Endodermal cell (in vitro differentiated cells): ENCODE results near the gene SMIM5. TPM values are rescaled to one million over a fixed set of nuclear protein-coding genes. Genes with fewer than 3 reads are reported as not detected.
A peak's percentile ranks its signal among the peaks of the same experiment; 100 is the strongest.
"Not testable (repeated sequence)": the region's sequence is repeated elsewhere in the genome, so short reads cannot be mapped to it uniquely, and the experiment has no call there.

Experiments
- DNase-seq: peaks from one replicate; pipeline ENCODE4 v3.0.0-alpha.2; 2017
- H3K27ac ChIP-seq: 2 replicates; pipeline ENCODE4 v1.5.1; 2013; ENCODE audit warnings: mild to moderate bottlenecking, low read depth, low read length, moderate library complexity
- H3K27me3 ChIP-seq: 2 replicates; pipeline ENCODE4 v1.6.1; 2013; ENCODE audit warnings: mild to moderate bottlenecking, low read length, moderate library complexity; ENCODE audit not compliant: insufficient read depth, control insufficient read depth, poor library complexity, severe bottlenecking
- H3K36me3 ChIP-seq: 2 replicates; pipeline ENCODE4 v1.7.0; 2013; ENCODE audit warnings: mild to moderate bottlenecking, low read length, moderate library complexity; ENCODE audit not compliant: control insufficient read depth, insufficient read depth
- H3K4me1 ChIP-seq: one replicate; pipeline ENCODE4 v1.7.0; 2013; ENCODE audit warnings: low read length; ENCODE audit not compliant: control insufficient read depth, insufficient read depth
- H3K4me3 ChIP-seq: 2 replicates; pipeline ENCODE4 v1.5.1; 2013; ENCODE audit warnings: mild to moderate bottlenecking, low read length, moderate library complexity
- H3K9ac ChIP-seq: 2 replicates; pipeline ENCODE4 v1.6.1; 2013; ENCODE audit warnings: mild to moderate bottlenecking, low read length, moderate library complexity; ENCODE audit not compliant: poor library complexity, severe bottlenecking; ENCODE audit errors: extremely low read depth
- H3K9me3 ChIP-seq: 2 replicates; pipeline ENCODE4 v1.6.1; 2013; ENCODE audit warnings: mild to moderate bottlenecking, low read length, moderate library complexity; ENCODE audit not compliant: control insufficient read depth
- H3K27ac Mint-ChIP-seq: 2 replicates; pipeline ENCODE4 v1.8.0; 2020; ENCODE audit warnings: mixed read lengths
- H3K27me3 Mint-ChIP-seq: 2 replicates; pipeline ENCODE4 v1.8.0; 2021; ENCODE audit warnings: mild to moderate bottlenecking, mixed read lengths; ENCODE audit not compliant: insufficient read depth
- H3K36me3 Mint-ChIP-seq: 2 replicates; pipeline ENCODE4 v1.8.0; 2020; ENCODE audit warnings: low read depth, mixed read lengths
- H3K4me1 Mint-ChIP-seq: 2 replicates; pipeline ENCODE4 v1.8.0; 2020; ENCODE audit warnings: mixed read lengths
- H3K4me3 Mint-ChIP-seq: 2 replicates; pipeline ENCODE4 v1.8.0; 2020; ENCODE audit warnings: mild to moderate bottlenecking, moderate library complexity, mixed read lengths
- H3K9me3 Mint-ChIP-seq: 2 replicates; pipeline ENCODE4 v1.8.0; 2020; ENCODE audit warnings: mild to moderate bottlenecking, mixed read lengths
- WGBS, 2 experiments: methylation state at CpG; one replicate each; pipeline versions ENCODE4 v1.1.5 to v1.1.7; 2013; ENCODE audit warnings: missing lambda C conversion rate in 2 of 2, mixed read lengths in 1 of 2; ENCODE audit not compliant: insufficient coverage in 1 of 2, insufficient read length in 1 of 2; 5-methylcytosine and 5-hydroxymethylcytosine counted together
- total RNA-seq, 2 donors: library from RNA; stranded (reverse); fragmentation: NEBNext Ultra II Directional in 1 of 2; extraction: Animal tissue kit (Norgen Biotek cat#: 25700) in 1 of 2; gene quantifications; 2 replicates in 1 of 2; 3 replicates in 1 of 2; pipeline ENCODE4 v1.2.1, GENCODE V29; 2021
- TF ChIP-seq, protein P1 (sequence below): fragments of 200-600 bp; sonication (generic); conservative IDR thresholded peaks from 2 replicates; pipeline ENCODE4 v1.5.0; 2021; ENCODE audit warnings: antibody characterized with exemption, mild to moderate bottlenecking

SMIM5 gene
- total RNA-seq, 2 donors from 2014 or later, result 0.40 TPM; not detected in 1

DNA sequence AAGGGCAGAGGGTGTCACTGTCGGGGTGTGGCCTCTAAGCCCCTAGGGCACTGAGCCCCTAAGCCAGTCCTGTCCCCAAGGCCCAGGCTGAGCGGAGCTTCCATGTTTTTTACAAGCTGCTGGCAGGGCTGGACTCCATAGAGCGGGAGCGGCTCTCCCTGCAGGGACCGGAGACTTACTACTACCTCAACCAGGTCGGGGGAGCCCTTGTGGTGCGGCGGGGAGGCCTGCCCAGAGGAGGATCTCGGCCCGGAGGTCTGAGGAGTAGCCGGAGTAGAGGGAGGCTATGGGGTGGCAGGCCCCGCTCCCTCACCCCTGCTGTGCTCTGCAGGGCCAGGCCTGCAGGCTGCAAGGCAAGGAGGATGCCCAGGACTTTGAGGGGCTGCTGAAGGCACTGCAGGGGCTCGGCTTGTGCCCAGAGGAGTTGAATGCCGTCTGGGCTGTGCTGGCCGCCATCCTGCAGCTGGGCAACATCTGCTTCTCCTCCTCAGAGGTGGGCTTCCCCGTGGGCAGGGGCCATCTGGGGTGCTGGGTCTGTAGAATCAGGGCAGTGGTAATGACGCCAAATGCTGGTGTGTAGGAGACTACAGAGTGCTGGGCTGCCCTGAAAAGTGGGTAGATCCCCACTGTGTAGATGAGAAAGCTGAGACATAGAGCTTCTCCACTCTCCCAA, 40.8 kb upstream of the SMIM5 start:
- TF ChIP-seq, protein P1, sequence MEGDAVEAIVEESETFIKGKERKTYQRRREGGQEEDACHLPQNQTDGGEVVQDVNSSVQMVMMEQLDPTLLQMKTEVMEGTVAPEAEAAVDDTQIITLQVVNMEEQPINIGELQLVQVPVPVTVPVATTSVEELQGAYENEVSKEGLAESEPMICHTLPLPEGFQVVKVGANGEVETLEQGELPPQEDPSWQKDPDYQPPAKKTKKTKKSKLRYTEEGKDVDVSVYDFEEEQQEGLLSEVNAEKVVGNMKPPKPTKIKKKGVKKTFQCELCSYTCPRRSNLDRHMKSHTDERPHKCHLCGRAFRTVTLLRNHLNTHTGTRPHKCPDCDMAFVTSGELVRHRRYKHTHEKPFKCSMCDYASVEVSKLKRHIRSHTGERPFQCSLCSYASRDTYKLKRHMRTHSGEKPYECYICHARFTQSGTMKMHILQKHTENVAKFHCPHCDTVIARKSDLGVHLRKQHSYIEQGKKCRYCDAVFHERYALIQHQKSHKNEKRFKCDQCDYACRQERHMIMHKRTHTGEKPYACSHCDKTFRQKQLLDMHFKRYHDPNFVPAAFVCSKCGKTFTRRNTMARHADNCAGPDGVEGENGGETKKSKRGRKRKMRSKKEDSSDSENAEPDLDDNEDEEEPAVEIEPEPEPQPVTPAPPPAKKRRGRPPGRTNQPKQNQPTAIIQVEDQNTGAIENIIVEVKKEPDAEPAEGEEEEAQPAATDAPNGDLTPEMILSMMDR, result no peak
- Mint-ChIP-seq H3K4me3 (no peak overlapping the region), H3K4me1 (peaks cover 2% of the 10 kb centered on the region), H3K36me3 (no peaks in the 10 kb centered on the region), H3K27me3 (no peaks in the 10 kb centered on the region), H3K27ac (no peak overlapping the region), H3K9me3 (no peaks in the 10 kb centered on the region)
- Histone ChIP-seq H3K27ac (no peak overlapping the region), H3K27me3 (peaks cover 7% of the 10 kb centered on the region), H3K4me3 (no peak overlapping the region), H3K4me1 (no peaks in the 10 kb centered on the region), H3K36me3 (no peaks in the 10 kb centered on the region), H3K9ac (no peak overlapping the region), H3K9me3 (no peaks in the 10 kb centered on the region)
- WGBS, 2 experiments, result 91 to 98% methylated on average over 5 to 17 of the region's 17 CpGs
- DNase-seq, result no peak

DNA sequence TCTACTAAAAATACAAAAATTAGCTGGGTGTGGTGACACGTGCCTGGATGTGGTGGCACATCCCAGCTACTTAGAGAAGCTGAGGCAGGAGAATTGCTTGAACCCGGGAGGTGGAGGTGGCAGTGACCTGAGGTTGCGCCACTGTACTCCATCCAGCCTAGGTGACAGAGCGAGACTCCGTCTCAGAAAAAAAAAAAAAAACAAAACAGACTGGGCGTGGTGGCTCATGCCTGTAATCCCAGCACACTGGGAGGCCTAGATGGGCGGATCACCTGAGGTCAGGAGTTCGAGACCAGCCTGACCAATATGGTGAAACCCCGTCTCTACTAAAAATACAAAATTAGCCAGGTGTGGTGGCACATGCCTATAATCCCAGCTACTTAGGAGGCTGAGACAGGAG, 39.8 kb upstream of the SMIM5 start:
- not testable (repeated sequence) for H3K4me1 ChIP-seq, H3K27me3 ChIP-seq, H3K27me3 Mint-ChIP-seq, H3K9me3 Mint-ChIP-seq, H3K4me3 Mint-ChIP-seq, H3K9ac ChIP-seq, H3K36me3 Mint-ChIP-seq, H3K9me3 ChIP-seq, H3K4me1 Mint-ChIP-seq, H3K4me3 ChIP-seq, DNase-seq, H3K27ac Mint-ChIP-seq, H3K27ac ChIP-seq, H3K36me3 ChIP-seq
- 88 to 99% methylated on average over 7 to 9 of the region's 9 CpGs for WGBS, 2 experiments

GRCh38 chr17:75594499-75595283, 38.5 kb upstream of the SMIM5 start:
- TF ChIP-seq, protein P1, result peak; percentile 18
- Mint-ChIP-seq H3K4me1 (peaks cover 2% of the 10 kb centered on the region), H3K36me3 (no peaks in the 10 kb centered on the region), H3K27me3 (no peaks in the 10 kb centered on the region), H3K9me3 (no peaks in the 10 kb centered on the region), H3K27ac (no peak overlapping the region), H3K4me3 (no peak overlapping the region)
- H3K36me3 ChIP-seq, result no peaks in the 10 kb centered on the region
- no peaks in the 10 kb centered on the region for H3K27me3 ChIP-seq
- 91 to 97% methylated on average over 21 to 28 of the region's 28 CpGs for WGBS, 2 experiments
- DNase-seq, result peak; percentile 69
- no peaks in the 10 kb centered on the region for H3K9me3 ChIP-seq
- no peaks in the 10 kb centered on the region for H3K4me1 ChIP-seq
- H3K4me3 ChIP-seq, result no peak overlapping the region
- no peak overlapping the region for H3K27ac ChIP-seq
- no peak overlapping the region for H3K9ac ChIP-seq
